SK-N-MC (cell line): ENCODE results near the gene ZNF182.

Experiments used
- EZH2 ChIP-seq: fragments of 200-600 bp; sonication (generic); IDR thresholded peaks from one replicate; pipeline ENCODE4 v1.6.1; 2017; ENCODE audit warnings: antibody characterized with exemption
- FOXP2 ChIP-seq: optimal IDR thresholded peaks from 2 replicates; pipeline ENCODE3; 2011; ENCODE audit warnings: mild to moderate bottlenecking, moderate library complexity; ENCODE audit not compliant: insufficient read depth; ENCODE audit errors: extremely low read length, control extremely low read depth
- POLR2AphosphoS5 ChIP-seq: IDR thresholded peaks from 2 replicates; pipeline ENCODE4 v1.6.1; 2012; ENCODE audit warnings: mild to moderate bottlenecking, low read depth, low read length, borderline replicate concordance

- TF ChIP-seq POLR2AphosphoS5: no peak
- no peak for TF ChIP-seq FOXP2
- TF ChIP-seq EZH2: no peak
Measured at GRCh38 chrX:48043056-48043455, 39.3 kb upstream of the ZNF182 start.
